ENCODE results near the gene CCDC9B.

The CCDC9B gene

GRCh38 chr15:40340740-40341400 is at the start of gene CCDC9B:
TSS of gene CCDC9B (minus strand) at chr15:40340939. CDS start at chr15:40340819, 120 bp downstream.
- DNase-seq: peak; percentile 58

GRCh38 chr15:40389824-40390595 is 49.3 kb upstream of the CCDC9B start:
- no peak for DNase-seq

GRCh38 chr15:40388941-40389823 is 48.4 kb upstream of the CCDC9B start:
- no peak for DNase-seq

GRCh38 chr15:40386480-40386879 is 45.7 kb upstream of the CCDC9B start:
- no peak for DNase-seq

- DNase-seq: peak; percentile 85
These were observed 42.1 kb upstream of the CCDC9B start, which contains the start of gene KNSTRN for GRCh38 chr15:40382580-40383456. TSS of gene KNSTRN (plus strand) at chr15:40382721. CDS start at chr15:40382836, 115 bp downstream.

GRCh38 chr15:40381818-40382529 is 41.2 kb upstream of the CCDC9B start:
- no peak for DNase-seq

- DNase-seq: no peak
These were observed 39.9 kb upstream of the CCDC9B start for GRCh38 chr15:40380636-40381035.

GRCh38 chr15:40379853-40380252 is 39.1 kb upstream of the CCDC9B start:
- DNase-seq: no peak

- no peak for DNase-seq
These were observed 38.6 kb upstream of the CCDC9B start for GRCh38 chr15:40379374-40379773.

- DNase-seq: no peak
These were observed 36.9 kb upstream of the CCDC9B start for GRCh38 chr15:40377606-40378005.

GRCh38 chr15:40372981-40373380 is 32.2 kb upstream of the CCDC9B start:
- no peak for DNase-seq

GRCh38 chr15:40369971-40370370 is 29.2 kb upstream of the CCDC9B start:
- no peak for DNase-seq

GRCh38 chr15:40369474-40369869 is 28.7 kb upstream of the CCDC9B start:
- DNase-seq: no peak

GRCh38 chr15:40368719-40369473 is 28.2 kb upstream of the CCDC9B start:
- DNase-seq: no peak

GRCh38 chr15:40367686-40368611 is 27.2 kb upstream of the CCDC9B start:
- no peak for DNase-seq

GRCh38 chr15:40367371-40367685 is 26.6 kb upstream of the CCDC9B start:
- no peak for DNase-seq

- DNase-seq: peak; percentile 67
These were observed 26.0 kb upstream of the CCDC9B start for GRCh38 chr15:40366457-40367370.

GRCh38 chr15:40365624-40366456 is 25.1 kb upstream of the CCDC9B start:
- DNase-seq: no peak

Data from NCI-H446 treated with DMSO at 0.1 percent for 48 hours (cell line).